SH-SY5Y (cell line): ENCODE results near the gene POMGNT2.

Source experiments
- GATA2 ChIP-seq: IDR thresholded peaks from 2 replicates; pipeline ENCODE4 v1.6.1; 2011; ENCODE audit warnings: mild to moderate bottlenecking, low read depth, low read length
- GATA3 ChIP-seq: IDR thresholded peaks from 2 replicates; pipeline ENCODE4 v1.6.1; 2011; ENCODE audit warnings: low read depth, mild to moderate bottlenecking, low read length, moderate library complexity

GRCh38 chr3:43091481-43091880, 14.4 kb downstream of the POMGNT2 start:
- TF ChIP-seq GATA3 (no peak), GATA2 (no peak)
